ENCODE measurements around the gene C2orf80. TPM values are rescaled to one million over a fixed set of nuclear protein-coding genes. Genes with fewer than 3 reads are reported as not detected.
"Not testable (repeated sequence)": the region's sequence is repeated elsewhere in the genome, so short reads cannot be mapped to it uniquely, and the experiment has no call there.

C2orf80 gene
- total and polyA plus RNA-seq, 8 donors = not detected

DNA sequence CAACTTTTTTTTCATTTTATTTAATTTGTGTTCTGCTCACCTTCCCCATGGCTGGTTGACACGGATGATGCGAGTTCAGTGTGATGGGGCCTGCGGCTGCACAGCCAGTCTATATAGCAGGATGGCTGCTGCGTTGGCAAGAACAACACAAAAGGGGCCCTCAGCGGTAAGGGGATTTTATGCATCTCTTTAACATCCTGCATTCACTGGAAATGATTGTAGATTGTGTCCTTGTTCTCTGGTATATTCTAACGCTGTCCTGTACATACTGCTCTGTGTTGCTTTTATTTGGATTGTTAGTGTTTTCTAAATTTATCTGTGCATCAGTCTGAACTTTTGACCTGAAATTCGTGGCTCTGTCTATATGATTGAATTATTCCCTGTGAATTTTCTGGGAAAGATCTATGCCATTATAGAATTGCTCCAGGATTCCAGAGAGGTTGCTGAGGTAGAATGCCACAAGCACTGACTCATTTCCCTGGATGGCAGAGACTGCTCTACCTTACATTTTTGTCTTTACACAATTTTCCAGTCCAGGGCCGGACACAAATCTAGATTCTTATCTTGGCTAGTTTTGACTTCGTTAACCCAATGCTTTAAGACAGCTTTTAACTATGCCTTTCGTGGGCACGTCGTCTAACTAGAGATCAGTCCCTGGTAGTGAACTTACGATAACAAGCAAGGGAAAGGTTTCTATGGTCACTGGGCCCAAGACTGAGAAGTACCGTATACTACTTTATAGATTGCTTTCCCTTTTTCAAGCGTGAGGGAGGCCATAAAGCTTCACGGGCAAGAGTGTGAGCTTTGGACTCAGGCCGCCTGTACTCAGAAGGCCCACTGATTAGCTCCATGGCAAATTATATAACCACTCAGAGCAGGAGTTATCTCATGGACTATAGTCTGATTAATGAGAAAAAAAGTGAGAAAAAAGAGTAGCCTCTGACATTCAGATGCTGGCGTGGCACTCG, 59.8 kb downstream of the C2orf80 start, which contains the start of gene CRYGC:
Gene CRYGC, minus strand, starts transcription at position 85 of the 968 bp plus-strand sequence. Its CDS starts 36 bp downstream, at position 49.
- no peak for DNase-seq
- ATAC-seq = no peak
- no peaks in the 10 kb centered on the region for H3K36me3 ChIP-seq
- TF ChIP-seq, protein P1, sequence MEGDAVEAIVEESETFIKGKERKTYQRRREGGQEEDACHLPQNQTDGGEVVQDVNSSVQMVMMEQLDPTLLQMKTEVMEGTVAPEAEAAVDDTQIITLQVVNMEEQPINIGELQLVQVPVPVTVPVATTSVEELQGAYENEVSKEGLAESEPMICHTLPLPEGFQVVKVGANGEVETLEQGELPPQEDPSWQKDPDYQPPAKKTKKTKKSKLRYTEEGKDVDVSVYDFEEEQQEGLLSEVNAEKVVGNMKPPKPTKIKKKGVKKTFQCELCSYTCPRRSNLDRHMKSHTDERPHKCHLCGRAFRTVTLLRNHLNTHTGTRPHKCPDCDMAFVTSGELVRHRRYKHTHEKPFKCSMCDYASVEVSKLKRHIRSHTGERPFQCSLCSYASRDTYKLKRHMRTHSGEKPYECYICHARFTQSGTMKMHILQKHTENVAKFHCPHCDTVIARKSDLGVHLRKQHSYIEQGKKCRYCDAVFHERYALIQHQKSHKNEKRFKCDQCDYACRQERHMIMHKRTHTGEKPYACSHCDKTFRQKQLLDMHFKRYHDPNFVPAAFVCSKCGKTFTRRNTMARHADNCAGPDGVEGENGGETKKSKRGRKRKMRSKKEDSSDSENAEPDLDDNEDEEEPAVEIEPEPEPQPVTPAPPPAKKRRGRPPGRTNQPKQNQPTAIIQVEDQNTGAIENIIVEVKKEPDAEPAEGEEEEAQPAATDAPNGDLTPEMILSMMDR (IDR thresholded peaks at IDR 0.05) = no peak
- no peak within 1 kb of the TSS for H3K27ac ChIP-seq
- H3K4me1 ChIP-seq = no peaks in the 10 kb centered on the region
- no peak within 1 kb of the TSS for H3K4me3 ChIP-seq
- peaks cover 0 to 9% of the 10 kb centered on the region in 2 donors for H3K27me3 ChIP-seq
- intact Hi-C loops (cut with DNase I) = no loop called here
- H3K9me3 ChIP-seq = no peaks in the 10 kb centered on the region

DNA sequence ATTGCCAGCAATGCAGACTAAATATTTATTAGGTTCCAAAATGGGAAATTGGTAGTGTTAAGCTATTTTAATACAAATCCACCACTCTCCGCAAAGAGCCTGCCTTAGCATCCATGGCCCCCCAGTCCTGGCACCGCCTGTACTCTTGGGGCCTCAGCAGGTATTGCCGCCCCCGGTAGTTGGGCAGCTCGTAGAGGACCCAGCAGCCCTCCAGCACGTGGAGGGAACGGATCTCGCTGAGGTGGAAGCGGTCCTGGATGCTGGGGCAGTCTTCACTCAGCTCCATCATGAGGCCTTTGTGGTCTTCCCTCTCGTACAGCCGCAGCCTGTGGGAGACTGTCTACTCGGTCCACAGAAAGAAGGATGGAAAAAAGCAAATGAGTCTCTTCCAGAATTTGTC, 61.7 kb downstream of the C2orf80 start:
- intact Hi-C loops (cut with DNase I) = no loop called here
- TF ChIP-seq, protein P1 (IDR thresholded peaks at IDR 0.05) = no peak
- ATAC-seq (no peak), DNase-seq (no peak)
- H3K4me1 ChIP-seq = peaks cover 0 to 11% of the 10 kb centered on the region in 2 donors
- H3K36me3 ChIP-seq = no peaks in the 10 kb centered on the region
- no peak overlapping the region for H3K27ac ChIP-seq
- no peak overlapping the region for H3K4me3 ChIP-seq
- H3K27me3 ChIP-seq = peaks cover 16 to 26% of the 10 kb centered on the region in 2 donors
- H3K9me3 ChIP-seq = no peaks in the 10 kb centered on the region

DNA sequence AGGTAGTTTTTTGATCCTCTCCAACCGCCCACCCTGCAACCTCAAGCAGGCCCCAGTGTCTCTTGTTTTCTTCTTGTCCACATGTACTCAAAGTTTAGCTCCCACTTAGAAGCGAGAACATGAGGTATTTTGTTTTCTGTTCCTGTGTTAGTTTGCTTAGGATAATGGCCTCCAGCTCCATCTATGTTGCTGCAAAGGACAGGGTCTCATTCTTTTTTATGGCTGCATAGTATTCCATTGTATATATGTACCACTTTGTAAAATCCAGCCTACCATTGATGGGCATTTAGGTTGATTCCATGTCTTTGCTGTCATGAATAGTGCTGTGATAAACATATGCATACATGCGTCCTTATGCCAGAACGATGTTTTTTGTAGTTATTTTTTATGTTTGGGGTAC, 62.7 kb downstream of the C2orf80 start:
- no peak for DNase-seq
- Histone ChIP-seq H3K4me1 (peaks cover 0 to 11% of the 10 kb centered on the region in 2 donors), H3K36me3 (no peaks in the 10 kb centered on the region), H3K27me3 (peaks cover 16 to 32% of the 10 kb centered on the region in 2 donors), H3K9me3 (no peaks in the 10 kb centered on the region), H3K4me3 (no peak overlapping the region), H3K27ac (no peak overlapping the region)
- TF ChIP-seq, protein P1 (IDR thresholded peaks at IDR 0.05) = no peak
- intact Hi-C loops (cut with DNase I) = no loop called here
- ATAC-seq = no peak

- Histone ChIP-seq H3K36me3 (no peaks in the 10 kb centered on the region), H3K27me3 (peaks cover 16 to 32% of the 10 kb centered on the region in 2 donors), H3K9me3 (no peaks in the 10 kb centered on the region), H3K4me1 (peaks cover 0 to 11% of the 10 kb centered on the region in 2 donors), H3K27ac (no peak overlapping the region), H3K4me3 (no peak overlapping the region)
- ATAC-seq = no peak
- DNase-seq = no peak
- intact Hi-C loops (cut with DNase I) = no loop called here
- TF ChIP-seq, protein P1 (IDR thresholded peaks at IDR 0.05) = no peak
Observed at GRCh38 chr2:208125251-208125650, 64.6 kb downstream of the C2orf80 start.

GRCh38 chr2:208124013-208124715, 65.7 kb downstream of the C2orf80 start, which contains the start of gene CRYGD:
Gene CRYGD, minus strand, starts transcription at chr2:208124524. Its CDS starts 51 bp downstream, at chr2:208124473.
- intact Hi-C loops (cut with DNase I); H3K27ac ChIP-seq; H3K9me3 ChIP-seq; H3K36me3 ChIP-seq: not testable (repeated sequence)
- Histone ChIP-seq H3K4me1 (peaks cover 0 to 11% of the 10 kb centered on the region in 2 donors), H3K4me3 (peak within 1 kb of the TSS in 1 of 2 donors; percentile 13), H3K27me3 (peaks cover 16 to 32% of the 10 kb centered on the region in 2 donors)
- ATAC-seq (peak; percentile 42), DNase-seq (peak in 1 of 4 donors; percentile 88)
